Islet precursor cell (in vitro differentiated cells): ENCODE data around the gene PHLDA1.
A peak's percentile ranks its signal among the peaks of the same experiment; 100 is the strongest.
"Not testable (repeated sequence)": the region's sequence is repeated elsewhere in the genome, so short reads cannot be mapped to it uniquely, and the experiment has no call there.

ENCODE experiments used
- DNase-seq: peaks from one replicate; pipeline ENCODE4 v3.0.0-alpha.2; 2018

Gene PHLDA1

GRCh38 chr12:76018111-76018510, 13.5 kb downstream of the PHLDA1 start:
- peak; percentile 88 for DNase-seq

- DNase-seq, result peak; percentile 78
These were observed 17.6 kb downstream of the PHLDA1 start for GRCh38 chr12:76014007-76014406.

GRCh38 chr12:76013603-76014002, 18.0 kb downstream of the PHLDA1 start:
- no peak for DNase-seq

- DNase-seq, result no peak
These were observed 18.9 kb downstream of the PHLDA1 start for GRCh38 chr12:76012644-76013043.

- DNase-seq, result peak; percentile 96
These were observed 20.7 kb downstream of the PHLDA1 start for GRCh38 chr12:76010732-76011458.

- DNase-seq, result no peak
These were observed 23.1 kb downstream of the PHLDA1 start for GRCh38 chr12:76008428-76008827.

- no peak for DNase-seq
These were observed 23.9 kb downstream of the PHLDA1 start for GRCh38 chr12:76007640-76008039.

GRCh38 chr12:76006028-76006925, 25.3 kb downstream of the PHLDA1 start:
- no peak for DNase-seq

GRCh38 chr12:76003355-76003638, 28.3 kb downstream of the PHLDA1 start:
- no peak for DNase-seq

GRCh38 chr12:76002598-76003354, 28.8 kb downstream of the PHLDA1 start:
- DNase-seq, result no peak

- no peak for DNase-seq
These were observed 33.1 kb downstream of the PHLDA1 start for GRCh38 chr12:75998292-75999063.

GRCh38 chr12:75997658-75998057, 33.9 kb downstream of the PHLDA1 start:
- DNase-seq, result no peak

- no peak for DNase-seq
These were observed 34.6 kb downstream of the PHLDA1 start for GRCh38 chr12:75996861-75997447.

GRCh38 chr12:75995691-75996090, 35.9 kb downstream of the PHLDA1 start:
- DNase-seq, result no peak

GRCh38 chr12:75994069-75994740, 37.4 kb downstream of the PHLDA1 start:
- DNase-seq, result no peak

- DNase-seq, result no peak
These were observed 39.8 kb downstream of the PHLDA1 start for GRCh38 chr12:75991753-75992152.

- no peak for DNase-seq
These were observed 41.2 kb downstream of the PHLDA1 start for GRCh38 chr12:75990189-75990912.

GRCh38 chr12:75987709-75988108, 43.9 kb downstream of the PHLDA1 start:
- not testable (repeated sequence) for DNase-seq

- no peak for DNase-seq
These were observed 45.4 kb downstream of the PHLDA1 start for GRCh38 chr12:75986001-75986746.

GRCh38 chr12:75985566-75985965, 46.0 kb downstream of the PHLDA1 start:
- no peak for DNase-seq
